ENCODE data around the gene RAB3IP.

GRCh38 chr12:69810870-69811498 is 72.3 kb downstream of the RAB3IP start:
- TF ChIP-seq POLR2A (IDR thresholded peaks at IDR 0.05) (no peak), CTCF (IDR thresholded peaks at IDR 0.05) (no peak)

Data from heart left ventricle (tissue), 13 donors.